Mammary epithelial cell (primary cell): ENCODE results near the gene C6orf89.

Experiments
- EZH2 ChIP-seq: IDR thresholded peaks from 2 replicates; pipeline ENCODE4 v1.6.1; 2012; ENCODE audit warnings: low read length, inconsistent platforms, borderline replicate concordance
- TF ChIP-seq, protein P1 (sequence below), 2 donors: IDR thresholded peaks in 1 of 2; conservative IDR thresholded peaks in 1 of 2; 2 replicates each; pipeline ENCODE4 v1.5.1; 2011 to 2012; ENCODE audit warnings: inconsistent platforms in 2 of 2, low read length in 2 of 2, mild to moderate bottlenecking in 2 of 2, control low read depth in 1 of 2, low read depth in 1 of 2; ENCODE audit not compliant: insufficient read depth in 1 of 2; ENCODE audit errors: extremely low read depth in 1 of 2

GRCh38 chr6:36976509-36976908 lies 90.8 kb downstream of the C6orf89 start:
- TF ChIP-seq, protein P1, sequence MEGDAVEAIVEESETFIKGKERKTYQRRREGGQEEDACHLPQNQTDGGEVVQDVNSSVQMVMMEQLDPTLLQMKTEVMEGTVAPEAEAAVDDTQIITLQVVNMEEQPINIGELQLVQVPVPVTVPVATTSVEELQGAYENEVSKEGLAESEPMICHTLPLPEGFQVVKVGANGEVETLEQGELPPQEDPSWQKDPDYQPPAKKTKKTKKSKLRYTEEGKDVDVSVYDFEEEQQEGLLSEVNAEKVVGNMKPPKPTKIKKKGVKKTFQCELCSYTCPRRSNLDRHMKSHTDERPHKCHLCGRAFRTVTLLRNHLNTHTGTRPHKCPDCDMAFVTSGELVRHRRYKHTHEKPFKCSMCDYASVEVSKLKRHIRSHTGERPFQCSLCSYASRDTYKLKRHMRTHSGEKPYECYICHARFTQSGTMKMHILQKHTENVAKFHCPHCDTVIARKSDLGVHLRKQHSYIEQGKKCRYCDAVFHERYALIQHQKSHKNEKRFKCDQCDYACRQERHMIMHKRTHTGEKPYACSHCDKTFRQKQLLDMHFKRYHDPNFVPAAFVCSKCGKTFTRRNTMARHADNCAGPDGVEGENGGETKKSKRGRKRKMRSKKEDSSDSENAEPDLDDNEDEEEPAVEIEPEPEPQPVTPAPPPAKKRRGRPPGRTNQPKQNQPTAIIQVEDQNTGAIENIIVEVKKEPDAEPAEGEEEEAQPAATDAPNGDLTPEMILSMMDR (conservative IDR thresholded peaks at IDR 0.05 in 1 of 2, IDR thresholded peaks at IDR 0.05 in 1 of 2; ENCODE audit: extremely low read depth in 1 of 2, insufficient read depth in 1 of 2, low read depth in 1 of 2, low read length in 2 of 2): no peak
- no peak for TF ChIP-seq EZH2
